ENCODE results near the gene RPS6KA2. TPM values are rescaled to one million over a fixed set of nuclear protein-coding genes. Genes with fewer than 3 reads are reported as not detected.

RPS6KA2 gene
- total and polyA plus RNA-seq, 2 donors (not counting 3 experiments of a cell fraction or from before 2014, with no cell fraction given): 54.5 to 75.8 TPM

- H3K9ac ChIP-seq (replicated peaks; ENCODE audit: extremely low read depth, insufficient read depth, low read length): no peak overlapping the region
- peaks cover 0 to 1% of the 10 kb centered on the region in 2 experiments for H3K36me3 ChIP-seq (ENCODE audit: control insufficient read depth in 2 of 2, extremely low read depth in 1 of 2, insufficient read depth in 2 of 2, low read length in 2 of 2)
- ChIA-PET CTCF (no interaction called here), POLR2A (no interaction called here)
- no peaks in the 10 kb centered on the region for H3K9me3 ChIP-seq (replicated peaks; ENCODE audit: control insufficient read depth, insufficient read depth, low read length)
- no peak overlapping the region for H2AFZ ChIP-seq (ENCODE audit: low read depth, low read length)
- dilution Hi-C loops (cut with MboI; ENCODE audit: extremely low pct_ligation_motif_present, low sequenced_read_pairs) (no loop called here), intact Hi-C loops (cut with micrococcal nuclease) (no loop called here)
- no peaks in the 10 kb centered on the region for H3K9me1 ChIP-seq (replicated peaks; ENCODE audit: control insufficient read depth, extremely low read depth, insufficient read depth, low read length)
- no peak for DNase-seq (ENCODE audit: low read depth, low spot score)
- no peak for TF ChIP-seq MAX (IDR thresholded peaks at IDR 0.05; ENCODE audit: insufficient read depth, insufficient read length)
- H3K27ac ChIP-seq (ENCODE audit: insufficient read depth, low read depth, low read length): no peak overlapping the region
- BruUV-seq (replicated peaks): no TSS peak
- no peak overlapping the region for H3K4me3 ChIP-seq (replicated peaks in 1 of 3; ENCODE audit: insufficient read depth in 1 of 3, low read depth in 1 of 3, low read length in 3 of 3)
- H4K20me1 ChIP-seq (replicated peaks; ENCODE audit: control insufficient read depth, extremely low read depth, insufficient read depth, low read length): no peaks in the 10 kb centered on the region
- H3K27me3 ChIP-seq (ENCODE audit: control insufficient read depth in 2 of 2, insufficient read depth in 2 of 2, low read length in 2 of 2): no peaks in the 10 kb centered on the region
- H3K4me2 ChIP-seq (ENCODE audit: insufficient read depth, low read length): no peak overlapping the region
- H3K4me1 ChIP-seq (ENCODE audit: control insufficient read depth, extremely low read depth, insufficient read depth, low read length): peaks cover 21% of the 10 kb centered on the region
- FAIRE-seq: no peak
- H3K79me2 ChIP-seq (ENCODE audit: control insufficient read depth, insufficient read depth, low read length): peaks cover 16% of the 10 kb centered on the region
Measured at GRCh38 chr6:166610069-166610468, 17.0 kb downstream of the RPS6KA2 start.

GRCh38 chr6:166608774-166609173, 18.3 kb downstream of the RPS6KA2 start:
- TF ChIP-seq FOS (IDR thresholded peaks at IDR 0.05; ENCODE audit: borderline replicate concordance, insufficient read depth, low read length): no peak
- TF ChIP-seq POLR2AphosphoS5 (IDR thresholded peaks at IDR 0.05; ENCODE audit: insufficient read depth, low read depth, low read length): no peak
- no peak for TF ChIP-seq GATA2 (IDR thresholded peaks at IDR 0.05; ENCODE audit: insufficient read depth, insufficient read length, low read depth, low read length)
- TF ChIP-seq EZH2 (IDR thresholded peaks at IDR 0.05; ENCODE audit: borderline replicate concordance, low read depth, low read length, severe bottlenecking): no peak
- no peak for TF ChIP-seq MYC (IDR thresholded peaks at IDR 0.05; ENCODE audit: low read depth, low read length)
- no peak for TF ChIP-seq CTCF (IDR thresholded peaks at IDR 0.05; ENCODE audit: extremely low read depth in 1 of 2, insufficient read depth in 1 of 2, low read depth in 1 of 2, low read length in 2 of 2)
- TF ChIP-seq POLR2A (IDR thresholded peaks at IDR 0.05; ENCODE audit: low read depth, low read length): no peak
- TF ChIP-seq MAX (IDR thresholded peaks at IDR 0.05; ENCODE audit: insufficient read depth, insufficient read length): no peak
- no peak for TF ChIP-seq JUN (IDR thresholded peaks at IDR 0.05; ENCODE audit: borderline replicate concordance, insufficient read depth, insufficient read length, low read depth)
- ChIA-PET POLR2A (interaction anchor here (1.1 kb wide), 1 partner anchor 19 kb away, joined by 3 read pairs; no protein-coding TSS in a partner anchor), CTCF (no interaction called here)
- H3K9me3 ChIP-seq (replicated peaks; ENCODE audit: control insufficient read depth, insufficient read depth, low read length): no peaks in the 10 kb centered on the region
- BruUV-seq (replicated peaks): no TSS peak
- no peak overlapping the region for H3K4me2 ChIP-seq (ENCODE audit: insufficient read depth, low read length)
- no peak overlapping the region for H3K27ac ChIP-seq (ENCODE audit: insufficient read depth, low read depth, low read length)
- dilution Hi-C loops (cut with MboI; ENCODE audit: extremely low pct_ligation_motif_present, low sequenced_read_pairs) (no loop called here), intact Hi-C loops (cut with micrococcal nuclease) (no loop called here)
- FAIRE-seq: no peak
- no peaks in the 10 kb centered on the region for H4K20me1 ChIP-seq (replicated peaks; ENCODE audit: control insufficient read depth, extremely low read depth, insufficient read depth, low read length)
- no peaks in the 10 kb centered on the region for H3K9me1 ChIP-seq (replicated peaks; ENCODE audit: control insufficient read depth, extremely low read depth, insufficient read depth, low read length)
- no peaks in the 10 kb centered on the region for H3K27me3 ChIP-seq (ENCODE audit: control insufficient read depth in 2 of 2, insufficient read depth in 2 of 2, low read length in 2 of 2)
- DNase-seq (ENCODE audit: low read depth, low spot score): no peak
- H3K36me3 ChIP-seq (ENCODE audit: control insufficient read depth in 2 of 2, extremely low read depth in 1 of 2, insufficient read depth in 2 of 2, low read length in 2 of 2): peaks cover 0 to 2% of the 10 kb centered on the region in 2 experiments
- H3K4me1 ChIP-seq (ENCODE audit: control insufficient read depth, extremely low read depth, insufficient read depth, low read length): peaks cover 9% of the 10 kb centered on the region
- H3K79me2 ChIP-seq (ENCODE audit: control insufficient read depth, insufficient read depth, low read length): peaks cover 8% of the 10 kb centered on the region
- no peak overlapping the region for H3K4me3 ChIP-seq (replicated peaks in 1 of 3; ENCODE audit: insufficient read depth in 1 of 3, low read depth in 1 of 3, low read length in 3 of 3)
- H2AFZ ChIP-seq (ENCODE audit: low read depth, low read length): no peak overlapping the region
- H3K9ac ChIP-seq (replicated peaks; ENCODE audit: extremely low read depth, insufficient read depth, low read length): no peak overlapping the region

All from endothelial cell of umbilical vein (primary cell).